HG03558 (cell line): ENCODE results near the gene RPL31.
"Not testable (repeated sequence)": the region's sequence is repeated elsewhere in the genome, so short reads cannot be mapped to it uniquely, and the experiment has no call there.

ENCODE experiments used
- ATAC-seq: cut with Tn5 transposase; IDR thresholded peaks from one replicate; pipeline ENCODE4 v1.9.1; 2021; ENCODE audit warnings: moderate number of reproducible peaks; ENCODE audit not compliant: unreplicated experiment; ENCODE audit errors: extremely low read depth

The RPL31 gene

DNA sequence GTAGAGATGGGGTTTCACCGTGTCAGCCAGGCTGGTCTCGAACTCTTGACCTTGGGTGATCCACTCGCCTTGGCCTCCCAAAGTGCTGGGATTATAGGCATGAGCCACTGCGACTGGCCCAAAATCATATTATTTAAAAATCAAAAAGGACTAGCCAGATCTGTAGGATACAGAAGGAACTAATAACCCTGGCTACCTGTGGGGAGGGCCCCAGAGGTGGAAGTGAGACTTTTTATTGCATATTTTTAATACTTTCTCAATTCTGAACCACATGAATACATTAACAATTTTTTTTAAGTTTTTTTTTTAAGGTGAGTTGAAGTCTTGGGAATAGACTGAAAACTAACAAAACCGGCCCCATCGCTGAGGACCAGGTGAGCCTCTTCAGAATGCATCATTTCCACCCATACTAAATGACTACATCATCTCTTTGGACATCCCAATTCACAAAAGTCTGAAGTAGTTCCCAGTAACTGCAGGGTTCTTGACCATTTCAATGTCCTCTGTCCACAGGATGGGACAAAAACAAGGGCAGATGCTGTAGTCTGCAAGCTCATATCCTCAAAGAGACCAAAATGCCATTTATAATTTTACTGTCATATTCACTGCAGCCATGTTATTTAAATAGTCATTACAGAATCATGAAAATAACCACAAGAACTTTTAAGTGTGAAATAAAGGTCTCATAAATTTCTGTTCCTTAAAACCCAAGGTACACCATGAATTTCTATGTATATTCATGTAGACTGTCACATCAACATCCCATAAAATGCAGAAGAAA, 21.4 kb downstream of the RPL31 start:
- ATAC-seq: no peak

DNA sequence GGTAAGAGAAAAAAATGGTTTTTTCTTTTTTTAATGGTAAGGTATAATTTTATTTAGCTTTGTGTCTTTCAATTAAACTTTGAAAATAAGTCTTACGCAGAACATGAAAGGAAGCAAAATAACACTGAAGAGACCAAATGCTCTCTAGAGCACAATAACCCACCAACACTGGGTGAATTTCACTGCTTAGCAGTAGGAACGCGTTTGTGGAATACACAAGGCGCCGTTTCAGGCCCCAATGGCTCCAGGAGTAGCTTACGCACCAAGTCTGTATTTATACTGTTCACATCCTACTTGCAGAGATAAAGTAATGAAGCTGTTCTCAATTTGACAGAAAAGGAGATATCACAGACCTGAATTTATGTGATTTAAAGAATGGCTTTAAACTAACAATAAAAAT, 23.5 kb downstream of the RPL31 start:
- ATAC-seq: no peak

DNA sequence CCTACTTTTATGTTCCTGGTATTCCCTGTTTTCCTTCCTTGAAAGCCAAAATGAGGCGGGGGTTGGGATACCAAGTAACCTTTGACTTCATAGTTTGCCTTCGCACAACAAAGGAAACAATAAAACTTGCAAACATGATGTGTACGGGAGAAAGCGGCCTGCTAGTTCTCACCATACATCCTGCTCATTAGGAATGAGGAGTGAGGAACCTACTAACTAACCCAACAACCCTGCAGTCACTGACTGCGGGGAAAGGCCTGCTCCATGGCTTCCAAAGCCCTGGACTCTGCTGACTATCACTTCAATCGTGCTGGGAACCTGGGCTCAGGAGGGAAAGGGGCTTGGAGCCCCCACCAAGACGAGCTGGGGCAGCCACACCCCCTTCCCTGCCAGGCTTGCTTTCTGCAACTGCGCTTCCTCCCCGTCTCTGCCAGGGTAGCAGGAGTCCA, 24.2 kb downstream of the RPL31 start:
- no peak for ATAC-seq

DNA sequence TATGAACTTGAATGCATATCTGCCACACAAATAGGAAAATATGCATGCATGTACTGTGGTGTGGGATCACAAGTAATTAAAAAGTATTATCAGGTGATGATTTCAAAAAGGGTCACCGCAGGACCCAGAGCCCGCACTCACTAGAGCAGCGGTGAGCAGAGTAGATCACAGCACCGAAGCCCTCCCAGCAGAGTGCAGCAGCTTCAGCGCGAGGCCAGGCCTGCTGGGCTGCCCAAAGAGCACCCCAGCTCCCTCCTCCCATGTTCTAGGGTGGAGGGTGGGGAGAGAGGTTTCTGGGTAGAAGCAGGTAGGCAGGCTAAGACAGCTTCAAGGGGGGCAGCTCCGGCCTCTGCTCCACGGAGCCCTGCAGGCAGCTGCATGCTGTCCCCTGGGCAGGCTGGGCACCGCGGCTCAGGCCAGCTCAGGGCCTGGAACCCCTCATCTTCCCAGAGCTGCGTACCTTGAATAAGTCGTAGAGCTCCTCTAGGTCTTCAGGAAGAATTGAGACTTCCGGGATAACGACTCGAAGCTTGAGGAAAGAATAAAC, 24.9 kb downstream of the RPL31 start:
- no peak for ATAC-seq

DNA sequence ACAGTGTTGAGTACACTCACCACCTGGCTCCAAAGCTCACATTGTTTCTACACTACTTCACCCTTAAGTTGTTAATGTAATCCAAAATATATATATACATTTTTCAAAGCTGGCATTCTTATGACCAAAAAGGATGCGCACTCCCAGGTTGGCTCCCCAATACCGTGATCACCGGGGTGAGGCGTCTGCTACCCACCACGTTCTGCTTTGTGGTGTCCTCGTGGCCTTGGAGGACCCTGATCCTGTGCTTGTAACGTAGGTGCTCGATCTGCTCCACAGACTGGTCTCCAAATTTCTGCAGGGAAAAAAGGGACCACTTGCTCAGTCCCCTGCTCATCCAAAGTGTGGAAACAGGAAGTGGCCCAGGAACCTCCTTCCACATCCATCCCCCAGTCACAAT, 25.8 kb downstream of the RPL31 start:
- ATAC-seq: no peak

DNA sequence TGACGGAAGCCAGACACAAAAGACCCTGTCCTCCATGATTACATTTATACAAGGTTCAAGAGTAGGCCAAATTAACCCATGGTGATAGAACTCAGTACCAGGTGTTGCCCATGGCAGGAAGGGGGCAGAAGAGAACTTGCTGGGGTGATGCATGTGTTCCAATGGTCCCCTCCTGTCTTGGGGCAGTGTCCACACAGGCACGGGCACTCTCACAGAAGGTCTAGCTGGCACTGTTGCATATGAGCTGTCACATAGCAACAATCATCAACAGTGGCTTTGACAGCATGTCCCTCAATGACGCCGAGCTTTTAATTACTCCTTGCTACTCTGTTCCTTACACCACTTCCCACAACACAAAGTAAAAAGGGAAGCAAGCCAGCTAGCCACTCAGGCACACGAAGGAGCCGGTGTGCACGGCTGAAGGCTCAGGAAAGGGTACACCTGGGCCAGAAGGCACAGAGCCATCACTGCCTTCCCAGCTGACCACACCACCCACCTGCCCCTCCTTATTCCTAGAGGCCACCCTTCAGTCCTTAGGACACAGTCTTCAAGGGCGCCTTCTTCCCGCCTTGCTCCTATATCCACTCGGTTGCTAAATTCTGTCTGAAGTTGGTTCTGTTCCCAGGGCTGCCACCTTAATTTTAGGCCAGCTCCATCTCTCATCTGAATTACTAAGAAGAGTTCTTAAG, 28.9 kb downstream of the RPL31 start:
- no peak for ATAC-seq

DNA sequence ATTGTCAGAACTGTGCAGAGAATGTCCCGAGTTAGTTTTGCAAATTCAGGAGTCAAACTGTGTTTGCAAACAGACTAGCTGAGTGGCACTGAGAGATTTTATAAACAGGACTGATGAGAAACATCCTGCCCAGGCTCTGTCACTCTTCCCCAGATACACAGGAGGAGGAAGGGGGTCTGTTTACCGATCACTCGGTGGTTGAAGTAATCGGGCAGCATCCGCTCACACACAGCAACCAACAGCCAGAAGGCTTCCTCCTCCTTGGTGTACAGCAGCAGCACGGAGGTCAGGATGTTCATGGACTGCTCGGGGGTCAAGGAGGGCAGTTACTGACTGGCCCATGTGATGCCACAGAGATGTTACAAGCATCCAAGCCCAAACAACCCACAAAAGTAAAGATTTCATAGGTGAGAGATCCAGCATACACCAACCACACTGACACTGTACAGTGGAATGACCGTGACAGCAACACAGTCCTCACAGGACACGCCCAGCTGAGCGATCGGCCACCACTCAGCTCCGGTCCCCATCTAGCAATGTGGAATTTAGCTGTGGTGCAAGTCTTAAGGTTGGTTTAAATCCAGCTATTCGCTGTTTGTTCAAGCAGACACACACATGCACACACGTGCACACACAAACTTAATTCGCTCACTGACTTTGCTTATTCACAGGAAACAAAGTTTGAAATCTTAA, 30.1 kb downstream of the RPL31 start:
- ATAC-seq: no peak

DNA sequence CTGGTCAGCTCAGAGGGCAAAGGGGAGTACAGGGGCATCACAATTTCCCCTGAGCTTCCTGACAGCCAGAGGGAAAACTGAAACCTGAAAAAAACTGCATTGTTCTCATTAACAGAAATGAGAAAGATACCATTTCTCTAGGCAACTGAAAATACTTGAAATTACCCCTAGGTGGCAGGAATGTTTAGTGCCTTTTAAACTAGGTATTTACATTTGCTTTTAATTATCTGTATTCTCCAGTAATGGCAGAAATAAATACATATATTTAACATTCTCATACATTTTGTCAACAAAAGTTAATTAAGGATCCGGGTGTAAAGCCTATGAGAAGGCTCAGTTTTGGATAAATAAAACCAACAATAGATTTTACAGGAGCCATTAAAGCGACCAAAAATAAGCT, 34.5 kb downstream of the RPL31 start:
- no peak for ATAC-seq

DNA sequence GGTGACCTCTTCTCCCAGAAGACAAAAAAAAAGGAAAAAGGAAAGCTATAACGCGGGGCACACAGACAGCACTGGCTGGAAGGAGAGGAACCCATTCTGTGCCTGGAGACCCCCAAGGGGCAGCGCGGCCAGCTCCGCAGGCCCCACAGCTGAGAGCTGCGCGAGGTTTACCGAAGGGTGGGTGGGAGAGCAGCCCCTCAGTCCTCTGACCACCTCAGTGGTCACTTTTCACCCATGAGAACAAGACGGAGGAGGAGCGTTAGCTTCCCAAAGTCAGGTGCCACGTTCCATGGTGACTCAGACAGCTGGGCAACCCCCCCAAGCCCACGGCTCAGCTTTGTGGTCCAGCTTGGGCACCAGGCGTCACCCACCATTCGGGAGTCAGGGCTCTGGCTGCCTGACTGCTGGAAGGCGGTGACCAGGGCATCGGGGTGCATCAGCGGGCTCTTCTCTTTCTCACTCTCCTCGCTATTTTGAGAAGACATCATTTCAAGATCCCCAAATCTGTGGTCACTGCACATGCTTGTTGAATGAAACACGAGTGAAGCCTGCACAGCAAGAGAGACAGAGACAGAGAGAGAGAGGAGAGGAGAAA, 35.2 kb downstream of the RPL31 start:
- no peak for ATAC-seq

DNA sequence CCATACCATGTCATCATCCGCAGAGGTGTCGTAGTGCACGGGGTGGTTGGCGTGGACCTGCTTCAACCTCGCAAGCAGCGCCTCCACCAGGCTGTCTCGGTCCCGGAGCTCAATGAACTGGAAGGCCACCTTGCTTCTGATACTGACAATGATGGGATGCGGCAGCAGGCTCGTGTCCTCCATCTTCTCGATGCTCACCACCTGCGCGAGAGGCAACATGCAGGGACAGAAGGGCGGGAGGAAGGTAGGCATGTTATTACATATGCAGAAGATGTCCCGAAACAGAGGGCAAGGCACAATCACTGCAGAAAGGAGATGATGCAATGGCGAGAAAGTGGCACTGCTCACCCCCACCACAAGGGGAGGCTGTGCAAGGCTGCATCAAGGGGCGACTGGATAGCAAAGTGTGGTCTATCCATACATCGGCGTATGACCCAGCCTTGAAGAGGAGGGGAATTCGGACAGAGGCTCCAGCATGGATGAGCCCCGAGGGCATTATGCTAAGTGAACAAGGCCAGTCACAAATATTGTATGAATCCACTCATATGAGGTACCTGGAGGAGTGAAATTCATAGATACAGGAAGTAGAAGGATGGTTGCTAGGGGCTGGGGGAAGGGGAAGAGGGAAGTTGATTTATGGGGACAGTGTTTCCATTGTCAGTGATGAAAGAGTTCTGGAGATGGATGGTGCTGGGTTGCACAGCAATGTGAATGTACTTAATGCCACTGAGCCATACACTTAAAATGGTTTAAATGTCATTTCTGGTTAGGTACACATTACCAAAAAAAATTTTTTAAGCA, 36.6 kb downstream of the RPL31 start:
- no peak for ATAC-seq

DNA sequence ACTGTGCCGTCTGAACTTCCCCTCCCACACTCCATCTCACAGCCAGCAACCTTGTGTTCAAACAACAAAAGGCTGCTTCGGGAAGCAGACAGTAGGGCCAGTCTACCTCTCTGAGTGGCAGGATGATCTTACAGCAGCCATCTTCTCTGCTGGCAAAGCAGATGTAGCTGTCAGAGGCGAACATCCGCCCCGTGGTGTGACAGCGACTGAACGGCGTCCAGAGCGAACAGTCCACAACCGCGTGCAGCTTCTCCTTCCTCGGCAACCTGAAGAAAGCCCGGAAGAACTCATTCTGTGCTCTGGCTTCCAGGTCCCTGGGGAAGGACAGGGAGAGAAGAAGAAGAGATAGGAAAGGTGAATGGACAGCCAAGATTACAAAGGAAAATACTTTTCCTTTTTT, 38.0 kb downstream of the RPL31 start:
- no peak for ATAC-seq

DNA sequence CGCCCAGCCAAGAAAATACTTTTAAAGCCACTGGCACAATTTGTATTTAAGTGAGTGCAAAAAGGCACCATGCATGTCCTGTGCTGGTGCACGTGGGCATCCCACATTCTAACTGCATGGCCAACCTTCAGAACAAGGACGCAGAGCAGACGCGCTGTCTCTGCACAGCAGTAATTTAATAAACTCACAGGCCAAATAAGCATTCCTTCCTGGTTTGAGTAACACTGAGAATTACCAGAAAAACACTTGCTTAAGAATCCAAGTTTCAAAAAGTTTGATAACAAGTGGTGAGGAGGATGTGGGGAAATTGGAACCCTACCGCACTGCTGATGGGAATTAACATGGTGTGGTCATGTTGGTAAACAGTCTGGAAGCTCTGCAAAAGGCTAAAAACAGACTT, 38.7 kb downstream of the RPL31 start:
- ATAC-seq: no peak

DNA sequence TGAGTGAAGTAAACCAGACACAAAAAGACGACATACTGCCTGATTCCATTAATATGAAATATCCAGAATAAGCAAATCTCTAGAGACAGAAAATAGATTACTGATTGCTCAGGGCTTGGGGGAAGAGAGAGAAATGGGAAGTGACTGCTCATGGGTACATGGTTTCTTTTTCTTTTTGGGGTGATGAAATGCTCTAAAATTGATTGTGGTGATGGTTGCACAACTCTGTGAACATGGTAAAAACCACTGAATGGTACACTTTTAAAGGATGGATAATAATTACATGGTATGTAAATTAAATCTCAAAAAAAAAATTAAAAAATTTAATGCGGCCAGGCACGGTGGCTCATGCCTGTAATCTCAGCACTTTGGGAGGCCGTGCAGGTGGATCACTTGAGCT, 39.3 kb downstream of the RPL31 start:
- ATAC-seq: no peak

DNA sequence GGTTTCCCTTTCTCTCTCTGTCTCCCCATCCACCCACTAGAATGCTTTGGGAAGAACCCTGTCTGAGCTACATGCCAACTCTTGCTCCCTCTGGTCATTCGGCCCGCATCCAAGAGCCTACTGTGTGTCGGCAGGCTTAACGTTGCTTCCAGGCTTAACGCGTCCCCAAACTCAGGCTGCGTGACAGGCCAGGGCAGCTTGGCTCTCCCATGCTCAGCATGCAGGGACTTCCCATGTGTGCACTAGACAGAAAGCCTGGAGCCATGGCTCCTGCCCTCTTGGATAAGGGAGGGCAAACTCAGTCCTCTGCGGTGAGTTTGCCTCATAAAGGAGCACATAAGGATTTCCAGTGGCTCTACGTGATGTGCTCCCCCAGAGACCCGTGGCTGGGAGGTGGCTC, 43.2 kb downstream of the RPL31 start:
- ATAC-seq: no peak

DNA sequence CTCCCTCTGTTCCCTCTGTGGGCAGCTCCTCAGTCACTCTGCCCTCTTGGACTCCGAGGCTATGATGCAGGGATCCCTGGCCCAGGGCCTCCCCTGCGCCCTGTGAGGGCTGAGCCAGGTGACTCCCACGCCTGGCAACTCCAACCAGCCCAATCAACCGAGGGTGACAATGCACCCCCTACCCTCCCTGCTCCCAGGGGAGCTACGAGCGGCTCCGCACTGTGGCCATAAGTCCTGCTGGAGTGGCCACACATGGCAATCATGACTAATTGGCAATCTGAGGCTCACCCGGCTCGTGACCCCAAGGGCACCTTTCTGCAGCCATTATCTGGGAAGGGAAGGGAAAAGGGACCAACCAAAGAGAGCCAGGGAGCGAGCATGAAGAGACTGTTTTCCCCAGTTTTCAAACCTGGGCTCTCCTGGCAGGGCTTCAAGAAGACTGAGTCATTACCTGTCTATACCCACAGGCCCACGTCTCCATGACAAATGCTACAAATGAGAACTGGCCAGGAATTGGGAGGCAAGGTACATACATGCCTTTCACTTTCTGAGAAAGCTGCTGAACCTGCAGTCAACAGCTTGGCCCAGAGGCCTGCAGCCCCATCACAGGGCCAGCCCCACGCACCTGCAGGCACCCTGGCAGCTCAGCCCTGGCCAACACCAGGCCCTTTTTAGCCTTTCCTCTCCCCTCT, 45.1 kb downstream of the RPL31 start:
- ATAC-seq: no peak

DNA sequence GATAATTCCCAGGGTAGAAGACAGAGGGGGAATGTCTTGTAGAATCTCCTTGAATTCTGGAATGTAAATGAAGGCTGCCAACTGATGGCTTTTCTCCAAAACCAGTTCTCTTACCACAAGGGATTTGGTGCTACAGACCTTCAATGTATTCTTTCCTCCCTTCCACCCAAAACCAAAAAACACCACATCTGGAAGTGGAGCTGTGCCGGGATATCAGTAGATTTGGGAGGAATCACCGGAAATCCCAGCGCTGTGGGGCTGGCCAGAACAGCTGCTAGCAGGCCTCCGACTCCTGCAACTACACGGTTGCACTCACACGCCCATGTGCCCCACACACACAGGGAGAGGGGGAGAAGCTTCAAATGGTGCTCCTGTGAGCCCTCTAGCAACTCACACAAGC, 45.7 kb downstream of the RPL31 start:
- ATAC-seq: no peak

DNA sequence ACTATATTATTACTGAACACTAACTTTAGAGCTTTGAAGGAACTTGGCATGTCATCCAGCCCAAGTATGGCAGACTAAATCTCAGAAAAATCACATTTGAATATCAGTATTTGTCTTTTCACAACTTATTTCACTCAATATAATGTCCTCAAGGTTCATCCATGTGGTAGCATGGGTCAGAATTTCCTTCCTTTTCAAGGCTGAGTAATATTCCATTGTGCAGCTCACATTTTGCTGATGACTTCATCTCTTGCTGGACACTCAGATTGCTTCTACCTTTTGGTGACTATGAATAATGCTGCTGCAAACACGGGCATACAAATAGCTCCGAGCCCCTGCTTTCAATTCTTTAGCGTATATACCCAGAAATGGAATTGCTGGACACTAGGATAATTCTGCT, 46.7 kb downstream of the RPL31 start:
- no peak for ATAC-seq

DNA sequence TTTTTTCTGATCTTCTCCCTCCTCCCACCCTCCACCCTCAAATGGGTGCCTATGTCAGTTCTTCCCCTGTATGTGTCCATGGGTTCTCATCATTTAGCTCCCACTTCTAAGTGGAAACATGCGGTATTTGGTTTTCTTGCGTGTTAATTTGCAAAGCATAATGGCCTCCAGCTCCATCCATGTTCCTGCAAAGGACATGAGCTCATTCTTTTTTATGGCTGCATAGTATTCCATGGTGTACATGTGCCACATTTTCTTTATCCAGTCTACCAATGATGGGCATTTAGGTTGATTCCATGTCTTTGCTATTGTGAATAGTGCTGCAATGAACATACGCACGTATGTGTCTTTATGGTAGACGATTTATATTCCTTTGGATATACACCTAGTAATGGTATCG, 48.8 kb downstream of the RPL31 start:
- ATAC-seq: not testable (repeated sequence)

DNA sequence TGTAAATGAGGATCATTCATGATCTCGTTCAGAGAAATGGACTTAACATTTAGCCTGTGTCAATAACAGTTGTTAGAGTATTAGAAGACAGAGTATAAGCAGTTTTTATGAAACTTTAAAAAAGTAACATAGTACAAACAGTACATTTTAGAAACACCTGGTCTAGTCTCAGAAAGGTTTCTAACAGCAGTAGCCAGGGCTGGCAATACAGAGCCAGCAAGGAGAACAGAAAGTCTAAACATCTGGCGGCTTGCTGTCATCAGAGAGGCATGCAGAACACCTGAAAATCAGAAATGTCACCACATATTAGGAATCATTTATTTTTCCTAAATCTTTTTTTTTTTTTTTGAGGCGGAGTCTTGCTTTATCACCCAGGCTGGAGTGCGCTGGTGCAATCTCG, 50.1 kb downstream of the RPL31 start:
- no peak for ATAC-seq
